CD4-positive, CD25-positive, alpha-beta regulatory T cell (primary cell): ENCODE data around the gene MALAT1. TPM values are rescaled to one million over a fixed set of nuclear protein-coding genes. Genes with fewer than 3 reads are reported as not detected.

ENCODE experiments used
- ATAC-seq, 2 donors: fragments of 150-1000 bp; cut with Tn5 transposase; one replicate each; pipeline ENCODE4 v1.10.0; 2021; ENCODE audit warnings: low read depth in 2 of 2, moderate number of reproducible peaks in 2 of 2, moderate library complexity in 1 of 2
- DNase-seq, 3 donors: peaks; one replicate each; pipeline versions ENCODE4 v3.0.0 to v3.0.0-alpha.2; 2012 to 2022; ENCODE audit warnings: mixed read lengths in 1 of 3
- H3K27ac ChIP-seq: one replicate; pipeline ENCODE4 v1.7.0; 2013; ENCODE audit warnings: mild to moderate bottlenecking, low read length; ENCODE audit not compliant: insufficient read depth, poor library complexity, severe bottlenecking
- H3K27me3 ChIP-seq: one replicate; pipeline ENCODE4 v1.7.0; 2013; ENCODE audit warnings: low read length; ENCODE audit not compliant: control insufficient read depth, insufficient read depth
- H3K36me3 ChIP-seq: one replicate; pipeline ENCODE4 v1.7.0; 2013; ENCODE audit warnings: mild to moderate bottlenecking, low read length, moderate library complexity; ENCODE audit not compliant: control insufficient read depth, insufficient read depth
- H3K4me1 ChIP-seq: 2 replicates; pipeline ENCODE4 v1.7.0; 2013; ENCODE audit warnings: mild to moderate bottlenecking, low read length; ENCODE audit not compliant: insufficient read depth, control insufficient read depth, poor library complexity, severe bottlenecking
- H3K4me3 ChIP-seq: one replicate; pipeline ENCODE4 v1.7.0; 2013; ENCODE audit warnings: low read depth, mild to moderate bottlenecking, low read length, moderate library complexity
- H3K9me3 ChIP-seq, 2 experiments: 1 replicate in 1 of 2; 2 replicates in 1 of 2; pipeline ENCODE4 v1.7.0; 2013; ENCODE audit warnings: low read length in 2 of 2, mild to moderate bottlenecking in 1 of 2, moderate library complexity in 1 of 2; ENCODE audit not compliant: control insufficient read depth in 2 of 2
- H3K27ac Mint-ChIP-seq, 3 donors: one replicate each; pipeline ENCODE4 v1.8.0; 2020 to 2022; ENCODE audit warnings: mild to moderate bottlenecking in 3 of 3, mixed read lengths in 3 of 3, moderate library complexity in 2 of 3
- H3K27me3 Mint-ChIP-seq: one replicate; pipeline ENCODE4 v1.8.0; 2022; ENCODE audit warnings: mild to moderate bottlenecking, mixed read lengths
- H3K36me3 Mint-ChIP-seq: one replicate; pipeline ENCODE4 v1.8.0; 2020; ENCODE audit warnings: mixed read lengths
- H3K4me1 Mint-ChIP-seq, 4 donors: one replicate each; pipeline ENCODE4 v1.8.0; 2020 to 2022; ENCODE audit warnings: mixed read lengths in 4 of 4, mild to moderate bottlenecking in 1 of 4
- H3K4me3 Mint-ChIP-seq, 4 donors: one replicate each; pipeline ENCODE4 v1.8.0; 2020 to 2022; ENCODE audit warnings: mild to moderate bottlenecking in 4 of 4, mixed read lengths in 4 of 4, moderate library complexity in 3 of 4
- H3K9me3 Mint-ChIP-seq, 7 donors: one replicate each; pipeline ENCODE4 v1.8.0; 2020 to 2022; ENCODE audit warnings: mixed read lengths in 7 of 7, mild to moderate bottlenecking in 3 of 7, moderate library complexity in 2 of 7
- polyA plus RNA-seq, 4 donors: library from polyadenylated mRNA; unstranded; fragments of 300-500 nt; fragmentation: Illumina TruSeq; gene quantifications; one replicate each; pipeline ENCODE4 v1.2.3, GENCODE V29; 2021
- total RNA-seq: library from RNA; stranded (reverse); gene quantifications from one replicate; pipeline ENCODE4 v1.2.3, GENCODE V29; 2022

MALAT1 gene
- total and polyA plus RNA-seq, 5 donors from 2014 or later: 2,329 to 36,047 (median 3,054) TPM

DNA sequence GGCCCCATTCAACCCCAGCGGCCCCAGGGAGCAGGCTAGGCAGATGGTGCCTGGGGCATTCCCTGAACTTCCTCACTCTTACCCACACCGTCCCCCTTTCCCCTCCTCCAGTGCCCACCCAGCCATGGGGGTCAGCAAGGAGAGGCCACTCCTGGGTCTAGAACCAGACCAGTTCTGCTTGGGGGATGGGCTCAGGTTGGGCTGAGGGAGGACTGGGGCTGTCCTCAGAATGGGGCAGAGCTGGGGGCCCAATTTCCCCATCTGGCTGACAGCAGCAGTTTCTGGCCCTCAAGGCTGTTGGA lies 38.4 kb downstream of the MALAT1 start:
- peaks cover 18% of the 10 kb centered on the region for H3K4me1 ChIP-seq
- no peaks in the 10 kb centered on the region for H3K27me3 ChIP-seq
- no peaks in the 10 kb centered on the region for H3K9me3 Mint-ChIP-seq
- no peaks in the 10 kb centered on the region for H3K36me3 Mint-ChIP-seq
- no peaks in the 10 kb centered on the region for H3K27me3 Mint-ChIP-seq
- no peak overlapping the region for H3K27ac Mint-ChIP-seq
- H3K4me1 Mint-ChIP-seq: peaks cover 0 to 23% (median 8%) of the 10 kb centered on the region in 4 donors
- H3K4me3 ChIP-seq: no peak overlapping the region
- no peak for ATAC-seq
- no peak for DNase-seq
- H3K36me3 ChIP-seq: peaks cover 22% of the 10 kb centered on the region
- peak overlapping the region in 3 of 4 donors; percentile 51 to 70 (median 69) for H3K4me3 Mint-ChIP-seq
- H3K27ac ChIP-seq: no peak overlapping the region
- H3K9me3 ChIP-seq: no peaks in the 10 kb centered on the region

DNA sequence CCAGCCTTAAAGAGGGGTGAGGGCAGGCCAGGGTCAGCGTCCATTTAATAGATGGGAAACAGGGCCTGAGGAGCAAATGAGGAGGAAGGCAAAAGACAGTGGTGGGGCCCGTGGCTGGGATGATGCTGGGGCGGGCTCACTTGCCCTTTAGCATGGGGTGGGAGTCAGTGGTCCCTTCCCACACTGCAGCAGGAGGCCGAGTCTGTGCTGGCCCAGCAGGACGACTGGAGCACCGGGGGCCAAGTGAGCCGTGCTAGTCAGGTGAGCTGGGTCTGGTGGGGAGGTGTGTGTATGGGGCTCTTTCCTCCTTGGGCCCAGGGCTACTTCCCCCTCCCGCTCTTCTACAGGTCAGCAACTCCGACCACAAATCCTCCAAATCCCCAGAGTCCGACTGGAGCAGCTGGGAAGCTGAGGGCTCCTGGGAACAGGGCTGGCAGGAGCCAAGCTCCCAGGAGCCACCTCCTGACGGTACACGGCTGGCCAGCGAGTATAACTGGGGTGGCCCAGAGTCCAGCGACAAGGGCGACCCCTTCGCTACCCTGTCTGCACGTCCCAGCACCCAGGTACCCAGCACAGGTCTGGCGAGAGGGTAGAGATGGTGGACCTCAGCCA lies 38.9 kb downstream of the MALAT1 start:
- ATAC-seq (no peak), DNase-seq (no peak)
- H3K4me1 ChIP-seq: peaks cover 18% of the 10 kb centered on the region
- no peak overlapping the region for H3K4me3 ChIP-seq
- Mint-ChIP-seq H3K27ac (no peak overlapping the region), H3K36me3 (no peaks in the 10 kb centered on the region), H3K4me3 (peak overlapping the region in 3 of 4 donors; percentile 44 to 70 (median 69)), H3K27me3 (no peaks in the 10 kb centered on the region), H3K9me3 (no peaks in the 10 kb centered on the region), H3K4me1 (peaks cover 0 to 26% (median 9%) of the 10 kb centered on the region in 4 donors)
- no peak overlapping the region for H3K27ac ChIP-seq
- H3K27me3 ChIP-seq: no peaks in the 10 kb centered on the region
- peaks cover 17% of the 10 kb centered on the region for H3K36me3 ChIP-seq
- H3K9me3 ChIP-seq: no peaks in the 10 kb centered on the region

DNA sequence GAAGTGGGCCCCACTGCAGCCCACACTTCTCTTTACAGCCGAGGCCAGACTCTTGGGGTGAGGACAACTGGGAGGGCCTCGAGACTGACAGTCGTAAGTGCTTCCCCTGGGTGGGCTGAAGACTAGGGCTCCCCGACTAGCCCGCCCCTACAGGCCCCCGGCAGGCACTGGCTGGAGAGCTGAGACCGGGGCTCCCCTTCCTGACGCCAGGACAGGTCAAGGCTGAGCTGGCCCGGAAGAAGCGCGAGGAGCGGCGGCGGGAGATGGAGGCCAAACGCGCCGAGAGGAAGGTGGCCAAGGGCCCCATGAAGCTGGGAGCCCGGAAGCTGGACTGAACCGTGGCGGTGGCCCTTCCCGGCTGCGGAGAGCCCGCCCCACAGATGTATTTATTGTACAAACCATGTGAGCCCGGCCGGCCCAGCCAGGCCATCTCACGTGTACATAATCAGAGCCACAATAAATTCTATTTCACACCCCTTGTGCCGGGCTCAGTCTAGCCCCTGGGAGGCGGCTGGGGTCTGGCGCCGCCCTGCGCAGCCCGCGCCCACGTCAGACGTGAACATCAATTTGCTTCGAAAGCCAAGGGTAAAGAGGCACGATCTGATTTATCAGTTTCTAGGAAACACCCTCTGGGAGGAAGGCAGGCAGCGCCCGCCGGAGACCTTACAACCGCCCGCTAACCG lies 39.5 kb downstream of the MALAT1 start:
- H3K4me1 ChIP-seq: peaks cover 18% of the 10 kb centered on the region
- Mint-ChIP-seq H3K4me1 (peaks cover 0 to 29% (median 9%) of the 10 kb centered on the region in 4 donors), H3K27ac (peak overlapping the region in 1 of 3 donors; percentile 48), H3K27me3 (no peaks in the 10 kb centered on the region), H3K36me3 (no peaks in the 10 kb centered on the region), H3K4me3 (peak overlapping the region in 2 of 4 donors; percentile 75 to 87), H3K9me3 (no peaks in the 10 kb centered on the region)
- peaks cover 12% of the 10 kb centered on the region for H3K36me3 ChIP-seq
- H3K27me3 ChIP-seq: no peaks in the 10 kb centered on the region
- H3K9me3 ChIP-seq: no peaks in the 10 kb centered on the region
- ATAC-seq (no peak), DNase-seq (no peak)
- H3K27ac ChIP-seq: no peak overlapping the region
- H3K4me3 ChIP-seq: no peak overlapping the region

DNA sequence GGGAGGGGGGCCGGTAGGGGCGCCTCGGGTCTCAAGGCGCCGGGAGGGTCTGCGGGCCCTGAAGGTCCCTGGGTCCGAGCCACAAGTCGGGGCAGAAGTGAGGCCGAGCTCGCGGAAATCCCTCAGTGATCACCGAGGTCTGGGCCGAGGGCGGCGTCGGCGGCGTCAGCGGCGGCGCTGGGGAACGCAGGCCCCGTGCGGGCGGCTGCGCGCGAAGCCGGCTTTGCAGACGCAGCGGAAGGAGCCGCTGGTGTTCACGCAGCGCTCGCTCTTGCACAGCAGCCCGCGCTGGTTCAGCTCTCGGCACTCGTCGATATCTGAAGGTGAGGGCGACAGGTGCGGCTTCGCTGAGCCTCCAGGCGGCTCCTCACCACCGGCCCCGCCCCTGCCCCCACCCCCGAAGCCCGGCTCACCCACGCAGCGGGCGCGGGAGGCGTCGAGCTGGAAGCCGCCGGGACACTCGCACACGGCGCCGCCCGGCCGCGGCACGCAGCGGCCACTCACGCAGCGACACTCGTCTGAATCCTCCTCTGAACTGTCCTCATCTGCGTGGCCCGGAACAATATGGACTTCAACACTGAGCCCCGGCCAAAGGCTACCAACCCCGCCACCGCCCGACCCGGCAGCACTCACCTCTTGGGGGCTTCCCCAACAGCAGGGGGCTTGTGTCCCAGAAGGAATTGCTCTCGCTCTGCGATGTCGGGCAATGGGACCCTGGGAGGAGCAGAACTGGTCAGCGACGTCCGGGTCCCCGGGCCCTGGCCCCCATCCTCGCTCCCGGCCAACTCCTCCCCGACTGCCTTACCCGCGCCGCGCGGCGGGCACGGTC lies 40.3 kb downstream of the MALAT1 start:
- peak overlapping the region in 1 of 4 donors; percentile 75 for H3K4me3 Mint-ChIP-seq
- peak overlapping the region; percentile 74 for H3K27ac ChIP-seq

DNA sequence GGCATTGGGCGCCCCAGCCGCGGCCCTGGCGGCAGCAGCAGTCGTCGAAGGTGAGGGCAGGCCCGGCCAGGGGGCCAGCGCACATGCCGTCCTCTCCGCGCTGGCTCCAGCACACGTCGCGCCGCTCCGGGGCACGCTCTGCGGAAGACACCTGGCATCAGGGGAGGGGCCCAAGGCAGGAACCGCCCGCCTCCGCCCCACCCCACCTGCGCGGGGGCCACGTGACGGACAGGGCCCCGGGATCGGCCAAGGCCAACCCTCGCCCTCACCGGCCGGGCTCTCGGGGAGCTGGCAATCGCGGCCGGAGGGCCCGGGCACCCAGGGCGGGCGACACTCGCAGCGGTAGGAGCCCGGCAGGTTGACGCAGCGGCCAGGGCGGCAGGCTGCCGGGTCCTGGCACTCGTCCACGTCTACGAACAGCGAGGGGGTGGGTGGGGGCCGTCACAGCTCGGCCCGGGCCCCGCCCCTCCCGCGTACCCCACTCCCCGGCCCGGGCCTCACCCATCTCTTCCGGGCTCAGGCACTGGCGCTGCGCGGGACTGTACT lies 41.0 kb downstream of the MALAT1 start:
- peak; percentile 72 to 74 for ATAC-seq
- no peaks in the 10 kb centered on the region for H3K36me3 Mint-ChIP-seq
- Histone ChIP-seq H3K36me3 (peaks cover 10% of the 10 kb centered on the region), H3K27me3 (no peaks in the 10 kb centered on the region), H3K4me3 (peak overlapping the region; percentile 77), H3K4me1 (peaks cover 18% of the 10 kb centered on the region), H3K9me3 (no peaks in the 10 kb centered on the region), H3K27ac (peak overlapping the region; percentile 74)
- H3K4me3 Mint-ChIP-seq: peak overlapping the region; percentile 86 to 93 (median 90)
- H3K27ac Mint-ChIP-seq: peak overlapping the region in 1 of 3 donors; percentile 76
- H3K27me3 Mint-ChIP-seq: no peaks in the 10 kb centered on the region
- H3K4me1 Mint-ChIP-seq: peaks cover 0 to 40% (median 13%) of the 10 kb centered on the region in 4 donors
- peak in 2 of 3 donors; percentile 26 to 83 for DNase-seq
- H3K9me3 Mint-ChIP-seq: no peaks in the 10 kb centered on the region

More for the DNA sequence above, 40.3 kb downstream of the MALAT1 start:
- Mint-ChIP-seq H3K27ac (no peak overlapping the region), H3K9me3 (no peaks in the 10 kb centered on the region), H3K36me3 (no peaks in the 10 kb centered on the region), H3K27me3 (no peaks in the 10 kb centered on the region), H3K4me1 (peaks cover 0 to 34% (median 11%) of the 10 kb centered on the region in 4 donors)
- no peak for DNase-seq
- Histone ChIP-seq H3K4me1 (peaks cover 18% of the 10 kb centered on the region), H3K4me3 (no peak overlapping the region), H3K9me3 (no peaks in the 10 kb centered on the region), H3K36me3 (peaks cover 10% of the 10 kb centered on the region), H3K27me3 (no peaks in the 10 kb centered on the region)
- ATAC-seq: no peak

DNA sequence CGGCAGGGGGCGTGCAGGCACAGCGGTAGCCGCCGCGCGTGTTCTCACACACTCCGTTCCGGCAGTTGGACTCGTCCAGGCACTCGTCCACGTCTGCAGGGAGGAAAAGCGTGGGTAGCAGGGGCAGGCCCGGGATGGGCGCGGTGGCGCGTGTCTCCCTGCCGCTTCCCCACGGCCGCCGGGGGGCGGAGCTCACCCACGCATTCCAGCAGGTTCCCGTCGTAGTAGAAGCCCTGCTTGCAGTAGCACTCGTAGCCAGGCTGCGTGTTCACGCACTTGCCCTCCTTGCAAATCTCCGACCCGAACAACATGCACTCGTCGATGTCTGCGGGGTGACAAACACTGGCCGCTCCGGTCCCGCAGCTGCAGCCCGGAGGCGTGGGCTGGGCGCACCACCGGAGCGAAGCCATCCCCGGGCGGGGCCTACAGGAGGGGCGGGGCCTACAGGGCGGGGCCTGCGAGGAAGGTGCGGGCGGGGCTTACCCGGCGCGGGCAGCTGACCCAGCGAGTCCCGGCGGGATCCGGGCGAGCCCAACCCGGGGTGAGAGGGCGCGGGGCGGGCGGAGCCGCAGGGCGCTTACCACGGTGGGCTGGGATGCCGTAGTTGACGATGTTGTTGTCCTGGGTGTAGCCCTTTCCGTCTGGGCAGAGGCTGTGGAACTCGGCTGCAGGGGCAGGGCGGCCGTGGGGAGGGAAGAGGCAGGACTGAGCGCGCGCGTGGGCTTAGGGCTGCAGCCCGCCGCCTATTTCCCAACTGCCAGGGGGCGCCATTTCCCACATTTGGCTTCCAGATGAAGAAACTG lies 41.6 kb downstream of the MALAT1 start:
- H3K4me3 ChIP-seq: peak overlapping the region; percentile 77
- Mint-ChIP-seq H3K9me3 (no peaks in the 10 kb centered on the region), H3K27ac (peak overlapping the region; percentile 73 to 76 (median 73)), H3K4me3 (peak overlapping the region; percentile 86 to 93 (median 90)), H3K36me3 (no peaks in the 10 kb centered on the region), H3K4me1 (peaks cover 0 to 46% (median 18%) of the 10 kb centered on the region in 4 donors), H3K27me3 (no peaks in the 10 kb centered on the region)
- ATAC-seq (peak; percentile 82 to 84), DNase-seq (peak; percentile 80 to 92 (median 89))
- no peaks in the 10 kb centered on the region for H3K9me3 ChIP-seq
- H3K27ac ChIP-seq: peak overlapping the region; percentile 74
- H3K36me3 ChIP-seq: peaks cover 10% of the 10 kb centered on the region
- H3K4me1 ChIP-seq: peaks cover 18% of the 10 kb centered on the region
- H3K27me3 ChIP-seq: no peaks in the 10 kb centered on the region
